HepG2 (cell line): ENCODE measurements around the gene WDR54. TPM values are rescaled to one million over a fixed set of nuclear protein-coding genes. Genes with fewer than 3 reads are reported as not detected.

ENCODE experiments used
- ATRX ChIP-seq: sonication (generic); formaldehyde crosslinking; IDR thresholded peaks from 2 replicates; pipeline ENCODE4 v1.4.0; 2020; ENCODE audit warnings: missing genetic modification reagents, borderline replicate concordance
- DMTF1 ChIP-seq: sonication (generic); formaldehyde crosslinking; IDR thresholded peaks from 2 replicates; pipeline ENCODE4 v1.4.0; 2020; ENCODE audit warnings: mild to moderate bottlenecking, missing genetic modification reagents
- FOXM1 ChIP-seq: sonication (generic); formaldehyde crosslinking; IDR thresholded peaks from 2 replicates; pipeline ENCODE4 v1.5.0; 2020; ENCODE audit warnings: missing genetic modification reagents
- HNRNPK ChIP-seq: fragments of 200-400 bp; formaldehyde crosslinking; IDR thresholded peaks from 2 replicates; pipeline ENCODE4 v1.6.1; 2018; ENCODE audit warnings: low read length, low read depth, moderate library complexity, mild to moderate bottlenecking; ENCODE audit not compliant: poor library complexity, severe bottlenecking
- IRF9 ChIP-seq: sonication (generic); formaldehyde crosslinking; IDR thresholded peaks from 2 replicates; pipeline ENCODE4 v1.8.0; 2022; ENCODE audit warnings: missing genetic modification reagents, mild to moderate bottlenecking, borderline replicate concordance
- KDM2A ChIP-seq: sonication (generic); formaldehyde crosslinking; IDR thresholded peaks from 2 replicates; pipeline ENCODE4 v1.4.0; 2020; ENCODE audit warnings: low read depth, missing genetic modification reagents, borderline replicate concordance
- MAFG ChIP-seq: sonication (generic); formaldehyde crosslinking; IDR thresholded peaks from 2 replicates; pipeline ENCODE4 v1.5.1; 2020; ENCODE audit warnings: mild to moderate bottlenecking, missing genetic modification reagents
- MTF1 ChIP-seq: sonication (generic); formaldehyde crosslinking; IDR thresholded peaks from 2 replicates; pipeline ENCODE4 v1.5.0; 2020; ENCODE audit warnings: missing genetic modification reagents
- NFAT5 ChIP-seq: sonication (generic); formaldehyde crosslinking; IDR thresholded peaks from 2 replicates; pipeline ENCODE4 v1.4.0; 2020; ENCODE audit warnings: missing genetic modification reagents
- PLSCR1 ChIP-seq: sonication (generic); formaldehyde crosslinking; IDR thresholded peaks from 2 replicates; pipeline ENCODE4 v1.5.0; 2020; ENCODE audit warnings: missing genetic modification reagents, mild to moderate bottlenecking, borderline replicate concordance
- POLR2G ChIP-seq: fragments of 200-400 bp; formaldehyde crosslinking; IDR thresholded peaks from 2 replicates; pipeline ENCODE4 v1.6.1; 2018; ENCODE audit warnings: mild to moderate bottlenecking, low read depth, low read length, moderate library complexity
- PRMT3 ChIP-seq: sonication (generic); formaldehyde crosslinking; IDR thresholded peaks from 2 replicates; pipeline ENCODE4 v1.8.1; 2022; ENCODE audit warnings: low read depth, mild to moderate bottlenecking, moderate library complexity, missing genetic modification reagents, borderline replicate concordance
- RARA ChIP-seq: IDR thresholded peaks from 2 replicates; pipeline ENCODE4 v1.6.1; 2016; ENCODE audit warnings: missing genetic modification reagents, missing compliant biosample characterization
- REPIN1 ChIP-seq: sonication (generic); formaldehyde crosslinking; IDR thresholded peaks from 2 replicates; pipeline ENCODE4 v1.8.0; 2022; ENCODE audit warnings: missing genetic modification reagents, low read depth, mild to moderate bottlenecking, borderline replicate concordance
- SNAPC2 ChIP-seq: sonication (generic); formaldehyde crosslinking; IDR thresholded peaks from 2 replicates; pipeline ENCODE4 v1.8.1; 2022; ENCODE audit warnings: mild to moderate bottlenecking, missing genetic modification reagents
- TP53 ChIP-seq: sonication (generic); formaldehyde crosslinking; conservative IDR thresholded peaks from 2 replicates; pipeline ENCODE4 v1.4.0; 2020; ENCODE audit warnings: missing genetic modification reagents
- ZNF235 ChIP-seq: sonication (generic); formaldehyde crosslinking; IDR thresholded peaks from 2 replicates; pipeline ENCODE4 v1.8.1; 2023; ENCODE audit warnings: mild to moderate bottlenecking, missing genetic modification reagents, borderline replicate concordance
- ZNF546 ChIP-seq: sonication (generic); formaldehyde crosslinking; conservative IDR thresholded peaks from 2 replicates; pipeline ENCODE4 v1.8.1; 2023; ENCODE audit warnings: mild to moderate bottlenecking, missing genetic modification reagents
- ZNF766 ChIP-seq: sonication (generic); formaldehyde crosslinking; IDR thresholded peaks from 2 replicates; pipeline ENCODE4 v1.5.0; 2020; ENCODE audit warnings: missing genetic modification reagents, borderline replicate concordance
- polyA plus RNA-seq, 8 experiments: library from polyadenylated mRNA; depleted of rRNA in 3 of 8; stranded (reverse) in 7 of 8; unstranded in 1 of 8; fragments of >200 nt; fragmentation: Illumina TruSeq in 4 of 8; extraction: Trizol in 4 of 8; gene quantifications; 2 replicates each; pipeline versions ENCODE4 v1.2.1 to v1.2.3, GENCODE V29; 2011 to 2016; ENCODE audit warnings: low read depth in 4 of 8, missing spikeins in 1 of 8, mixed read lengths in 1 of 8; ENCODE audit not compliant: insufficient read depth in 1 of 8
- total RNA-seq, 5 experiments: library from RNA; depleted of rRNA; stranded (reverse); fragments of >200 nt; fragmentation: Illumina TruSeq; extraction: Trizol; gene quantifications; 2 replicates each; pipeline ENCODE4 v1.2.3, GENCODE V29; 2016; ENCODE audit warnings: low read depth in 1 of 5

WDR54 gene
- total and polyA plus RNA-seq, 2 of the 13 experiments (the other 11 are each of a cell fraction or from before 2014, with no cell fraction given) = 2.0 to 17.3 TPM

- no peak for TF ChIP-seq DMTF1 (CRISPR knock-in tag)
- TF ChIP-seq MAFG (CRISPR knock-in tag) = no peak
- TF ChIP-seq ATRX (CRISPR knock-in tag) = no peak
- no peak for TF ChIP-seq RARA
- TF ChIP-seq SNAPC2 (CRISPR knock-in tag) = no peak
- no peak for TF ChIP-seq ZNF235
- no peak for TF ChIP-seq ZNF546 (CRISPR knock-in tag)
- TF ChIP-seq IRF9 (CRISPR knock-in tag) = no peak
- peak; percentile 3; the same call in 1 of the 2 replicates for TF ChIP-seq KDM2A (CRISPR knock-in tag)
- no peak for TF ChIP-seq HNRNPK
- TF ChIP-seq FOXM1 = no peak
- 0 out of 2 replicates have a peak, but pooled peaks have one; percentile 31 for TF ChIP-seq PRMT3 (CRISPR knock-in tag)
- no peak for TF ChIP-seq PLSCR1 (CRISPR knock-in tag)
- TF ChIP-seq MTF1 = no peak
- TF ChIP-seq NFAT5 = no peak
- no peak for TF ChIP-seq TP53 (CRISPR knock-in tag)
- TF ChIP-seq POLR2G = peak; percentile 28
- TF ChIP-seq REPIN1 = no peak
- TF ChIP-seq ZNF766 (CRISPR knock-in tag) = no peak
These were observed 3.5 kb downstream of the WDR54 start (continued) for GRCh38 chr2:74424995-74425406.
